Upper lobe of right lung (tissue), 1 donor: ENCODE measurements around the gene FAM174B. TPM values are rescaled to one million over a fixed set of nuclear protein-coding genes. Genes with fewer than 3 reads are reported as not detected.
"Not testable (repeated sequence)": the region's sequence is repeated elsewhere in the genome, so short reads cannot be mapped to it uniquely, and the experiment has no call there.

Experiments
- ATAC-seq: fragments of 200-7000 bp; cut with Tn5 transposase; one replicate; pipeline ENCODE4 v1.9.1; 2020; ENCODE audit warnings: mild to moderate bottlenecking, moderate library complexity
- DNase-seq: peaks from one replicate; pipeline ENCODE4 v3.0.0-alpha.2; 2020
- H3K27ac ChIP-seq: fragments of 200-600 bp; one replicate; pipeline ENCODE4 v1.8.0; 2022
- H3K27me3 ChIP-seq: fragments of 200-600 bp; one replicate; pipeline ENCODE4 v1.8.0; 2022; ENCODE audit warnings: mild to moderate bottlenecking
- H3K36me3 ChIP-seq: fragments of 200-600 bp; one replicate; pipeline ENCODE4 v1.8.0; 2022
- H3K4me1 ChIP-seq: fragments of 200-600 bp; one replicate; pipeline ENCODE4 v1.8.0; 2022
- H3K4me3 ChIP-seq: fragments of 200-600 bp; one replicate; pipeline ENCODE4 v1.8.0; 2022; ENCODE audit warnings: mild to moderate bottlenecking
- H3K9me3 ChIP-seq: fragments of 200-600 bp; one replicate; pipeline ENCODE4 v1.8.0; 2022
- CTCF ChIP-seq: fragments of 200-600 bp; IDR thresholded peaks from one replicate; pipeline ENCODE4 v1.8.0; 2022; ENCODE audit warnings: antibody characterized with exemption
- intact Hi-C: fragments of 100-400 bp; cut with DNase I; formaldehyde crosslinking; loops from one replicate; pipeline ENCODE4 v1.11.0; 2022
- total RNA-seq: library from RNA; stranded (reverse); fragmentation: NEBNext Ultra II Directional; extraction: Animal tissue kit (Norgen Biotek cat#: 25700); gene quantifications from one replicate; pipeline ENCODE4 v1.2.1, GENCODE V29; 2021
- donor health status: DM: no; HTN: yes; CAD: no; lungs with severe emphysema.

FAM174B gene
- total RNA-seq, 1 donor from 2014 or later, result 62.9 TPM

GRCh38 chr15:92611995-92612745 lies 43.4 kb downstream of the FAM174B start:
- Histone ChIP-seq H3K27me3 (no peaks in the 10 kb centered on the region), H3K4me1 (peaks cover 3% of the 10 kb centered on the region), H3K9me3 (no peaks in the 10 kb centered on the region), H3K36me3 (no peaks in the 10 kb centered on the region), H3K27ac (no peak overlapping the region), H3K4me3 (no peak overlapping the region)
- ATAC-seq (no peak), DNase-seq (no peak)
- intact Hi-C loops, result no loop called here
- TF ChIP-seq CTCF, result no peak

- ATAC-seq (no peak), DNase-seq (no peak)
- intact Hi-C loops, result no loop called here
- H3K27me3 ChIP-seq, result no peaks in the 10 kb centered on the region
- no peaks in the 10 kb centered on the region for H3K4me1 ChIP-seq
- H3K9me3 ChIP-seq, result no peaks in the 10 kb centered on the region
- H3K4me3 ChIP-seq, result no peak overlapping the region
- no peak overlapping the region for H3K27ac ChIP-seq
- H3K36me3 ChIP-seq, result no peaks in the 10 kb centered on the region
- no peak for TF ChIP-seq CTCF
Observed at GRCh38 chr15:92611150-92611549, 44.4 kb downstream of the FAM174B start.

GRCh38 chr15:92610101-92610520 lies 45.5 kb downstream of the FAM174B start:
- peak; percentile 45 for DNase-seq
- no peak overlapping the region for H3K4me3 ChIP-seq
- no peak overlapping the region for H3K27ac ChIP-seq
- no peaks in the 10 kb centered on the region for H3K4me1 ChIP-seq
- intact Hi-C loops, result no loop called here
- H3K9me3 ChIP-seq, result no peaks in the 10 kb centered on the region
- H3K36me3 ChIP-seq, result no peaks in the 10 kb centered on the region
- H3K27me3 ChIP-seq, result no peaks in the 10 kb centered on the region
- no peak for ATAC-seq
- no peak for TF ChIP-seq CTCF

- no peaks in the 10 kb centered on the region for H3K9me3 ChIP-seq
- no peaks in the 10 kb centered on the region for H3K36me3 ChIP-seq
- no peaks in the 10 kb centered on the region for H3K4me1 ChIP-seq
- no peak overlapping the region for H3K4me3 ChIP-seq
- ATAC-seq (no peak), DNase-seq (peak; percentile 46)
- no peaks in the 10 kb centered on the region for H3K27me3 ChIP-seq
- intact Hi-C loops, result no loop called here
- H3K27ac ChIP-seq, result no peak overlapping the region
- no peak for TF ChIP-seq CTCF
Observed at GRCh38 chr15:92608866-92609700, 46.5 kb downstream of the FAM174B start.

GRCh38 chr15:92606836-92607150 lies 48.8 kb downstream of the FAM174B start:
- H3K4me1 ChIP-seq, intact Hi-C loops, ATAC-seq, H3K9me3 ChIP-seq, H3K27ac ChIP-seq, H3K4me3 ChIP-seq, H3K27me3 ChIP-seq, DNase-seq, H3K36me3 ChIP-seq: not testable (repeated sequence)

GRCh38 chr15:92606126-92606835 lies 49.3 kb downstream of the FAM174B start:
- DNase-seq, result no peak
- H3K4me1 ChIP-seq, result no peaks in the 10 kb centered on the region
- no peak for TF ChIP-seq CTCF
- H3K36me3 ChIP-seq, result no peaks in the 10 kb centered on the region
- H3K4me3 ChIP-seq, result no peak overlapping the region
- H3K9me3 ChIP-seq, result no peaks in the 10 kb centered on the region
- no peaks in the 10 kb centered on the region for H3K27me3 ChIP-seq
- no peak overlapping the region for H3K27ac ChIP-seq
- intact Hi-C loops, result no loop called here
- ATAC-seq, result no peak
